ENCODE results near the gene IFNL3. TPM values are rescaled to one million over a fixed set of nuclear protein-coding genes. Genes with fewer than 3 reads are reported as not detected.
"Not testable (repeated sequence)": the region's sequence is repeated elsewhere in the genome, so short reads cannot be mapped to it uniquely, and the experiment has no call there.

IFNL3 gene
- total and polyA plus RNA-seq, 4 donors = not detected

DNA sequence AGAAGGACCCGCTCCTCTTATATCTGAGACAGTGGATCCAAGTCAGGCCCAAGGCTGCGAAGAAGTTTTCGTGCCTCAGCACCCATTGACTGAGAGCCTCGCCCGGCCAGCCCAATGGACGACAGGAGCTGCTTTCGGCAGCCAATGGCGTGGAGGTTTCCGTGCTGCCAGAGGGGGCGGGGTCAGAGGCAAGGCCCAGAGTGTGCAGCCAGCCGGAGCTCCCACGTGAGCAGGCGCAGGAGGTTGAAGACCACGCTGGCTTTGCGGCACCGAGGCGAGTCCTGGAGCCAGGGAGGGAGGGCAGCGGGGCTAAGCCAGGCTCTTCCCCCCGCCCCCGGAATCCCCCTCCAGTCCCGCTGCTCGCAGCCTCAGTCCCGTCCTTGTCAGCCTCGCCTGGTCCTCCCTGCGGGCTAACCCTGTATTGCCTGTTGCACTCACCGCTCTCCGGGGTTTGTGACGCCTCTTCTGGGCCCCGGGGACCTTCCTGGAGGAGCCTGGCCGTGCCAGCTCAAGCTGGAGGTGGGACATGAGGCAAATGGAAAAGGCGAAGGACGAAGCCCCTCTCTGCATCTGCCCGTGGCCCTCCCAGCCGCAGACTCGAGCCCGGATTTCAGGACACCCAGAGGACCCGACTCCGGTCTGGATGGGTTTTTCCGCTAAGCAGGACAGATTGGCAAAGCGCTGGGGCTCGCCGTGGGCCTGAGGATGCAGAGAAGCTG is 2.3 kb upstream of the IFNL3 start:
- Histone ChIP-seq H3K4me1 (ENCODE audit: control insufficient read depth in 4 of 4, insufficient read depth in 4 of 4, low read length in 3 of 4) (peaks cover 3 to 20% (median 15%) of the 10 kb centered on the region in 4 donors), H3K9ac (ENCODE audit: low read depth in 1 of 2, low read length in 2 of 2) (no peak overlapping the region), H3K27ac (ENCODE audit: low read depth in 1 of 2, low read length in 2 of 2) (no peak overlapping the region), H3K9me3 (ENCODE audit: control insufficient read depth in 4 of 4, low read length in 3 of 4) (no peaks in the 10 kb centered on the region), H3K27me3 (ENCODE audit: control insufficient read depth in 4 of 4, insufficient read depth in 4 of 4, low read length in 3 of 4) (peaks cover 0 to 2% (median 0%) of the 10 kb centered on the region in 4 donors), H3K36me3 (ENCODE audit: control insufficient read depth in 4 of 4, insufficient read depth in 3 of 4, low read depth in 1 of 4, low read length in 3 of 4) (no peaks in the 10 kb centered on the region), H3K4me3 (ENCODE audit: low read depth in 1 of 3, low read length in 3 of 3) (no peak overlapping the region)
- 37% methylated on average over 42 of the region's 42 CpGs for WGBS
- TF ChIP-seq FOXA2 (IDR thresholded peaks at IDR 0.05) (no peak), EGR1 (IDR thresholded peaks at IDR 0.05; ENCODE audit: low read depth in 2 of 2) (no peak), HNF4A (conservative IDR thresholded peaks at IDR 0.05) (no peak), GABPA (IDR thresholded peaks at IDR 0.05 in 1 of 2, conservative IDR thresholded peaks at IDR 0.05 in 1 of 2) (no peak), TAF1 (conservative IDR thresholded peaks at IDR 0.05) (no peak)
- TF ChIP-seq, protein P1, sequence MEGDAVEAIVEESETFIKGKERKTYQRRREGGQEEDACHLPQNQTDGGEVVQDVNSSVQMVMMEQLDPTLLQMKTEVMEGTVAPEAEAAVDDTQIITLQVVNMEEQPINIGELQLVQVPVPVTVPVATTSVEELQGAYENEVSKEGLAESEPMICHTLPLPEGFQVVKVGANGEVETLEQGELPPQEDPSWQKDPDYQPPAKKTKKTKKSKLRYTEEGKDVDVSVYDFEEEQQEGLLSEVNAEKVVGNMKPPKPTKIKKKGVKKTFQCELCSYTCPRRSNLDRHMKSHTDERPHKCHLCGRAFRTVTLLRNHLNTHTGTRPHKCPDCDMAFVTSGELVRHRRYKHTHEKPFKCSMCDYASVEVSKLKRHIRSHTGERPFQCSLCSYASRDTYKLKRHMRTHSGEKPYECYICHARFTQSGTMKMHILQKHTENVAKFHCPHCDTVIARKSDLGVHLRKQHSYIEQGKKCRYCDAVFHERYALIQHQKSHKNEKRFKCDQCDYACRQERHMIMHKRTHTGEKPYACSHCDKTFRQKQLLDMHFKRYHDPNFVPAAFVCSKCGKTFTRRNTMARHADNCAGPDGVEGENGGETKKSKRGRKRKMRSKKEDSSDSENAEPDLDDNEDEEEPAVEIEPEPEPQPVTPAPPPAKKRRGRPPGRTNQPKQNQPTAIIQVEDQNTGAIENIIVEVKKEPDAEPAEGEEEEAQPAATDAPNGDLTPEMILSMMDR (IDR thresholded peaks at IDR 0.05; ENCODE audit: low read depth, low read length, missing input control) = no peak
- TF ChIP-seq, protein P2, sequence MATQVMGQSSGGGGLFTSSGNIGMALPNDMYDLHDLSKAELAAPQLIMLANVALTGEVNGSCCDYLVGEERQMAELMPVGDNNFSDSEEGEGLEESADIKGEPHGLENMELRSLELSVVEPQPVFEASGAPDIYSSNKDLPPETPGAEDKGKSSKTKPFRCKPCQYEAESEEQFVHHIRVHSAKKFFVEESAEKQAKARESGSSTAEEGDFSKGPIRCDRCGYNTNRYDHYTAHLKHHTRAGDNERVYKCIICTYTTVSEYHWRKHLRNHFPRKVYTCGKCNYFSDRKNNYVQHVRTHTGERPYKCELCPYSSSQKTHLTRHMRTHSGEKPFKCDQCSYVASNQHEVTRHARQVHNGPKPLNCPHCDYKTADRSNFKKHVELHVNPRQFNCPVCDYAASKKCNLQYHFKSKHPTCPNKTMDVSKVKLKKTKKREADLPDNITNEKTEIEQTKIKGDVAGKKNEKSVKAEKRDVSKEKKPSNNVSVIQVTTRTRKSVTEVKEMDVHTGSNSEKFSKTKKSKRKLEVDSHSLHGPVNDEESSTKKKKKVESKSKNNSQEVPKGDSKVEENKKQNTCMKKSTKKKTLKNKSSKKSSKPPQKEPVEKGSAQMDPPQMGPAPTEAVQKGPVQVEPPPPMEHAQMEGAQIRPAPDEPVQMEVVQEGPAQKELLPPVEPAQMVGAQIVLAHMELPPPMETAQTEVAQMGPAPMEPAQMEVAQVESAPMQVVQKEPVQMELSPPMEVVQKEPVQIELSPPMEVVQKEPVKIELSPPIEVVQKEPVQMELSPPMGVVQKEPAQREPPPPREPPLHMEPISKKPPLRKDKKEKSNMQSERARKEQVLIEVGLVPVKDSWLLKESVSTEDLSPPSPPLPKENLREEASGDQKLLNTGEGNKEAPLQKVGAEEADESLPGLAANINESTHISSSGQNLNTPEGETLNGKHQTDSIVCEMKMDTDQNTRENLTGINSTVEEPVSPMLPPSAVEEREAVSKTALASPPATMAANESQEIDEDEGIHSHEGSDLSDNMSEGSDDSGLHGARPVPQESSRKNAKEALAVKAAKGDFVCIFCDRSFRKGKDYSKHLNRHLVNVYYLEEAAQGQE (IDR thresholded peaks at IDR 0.05) = no peak
- DNase-seq (ENCODE audit: low spot score) = peak; percentile 41

DNA sequence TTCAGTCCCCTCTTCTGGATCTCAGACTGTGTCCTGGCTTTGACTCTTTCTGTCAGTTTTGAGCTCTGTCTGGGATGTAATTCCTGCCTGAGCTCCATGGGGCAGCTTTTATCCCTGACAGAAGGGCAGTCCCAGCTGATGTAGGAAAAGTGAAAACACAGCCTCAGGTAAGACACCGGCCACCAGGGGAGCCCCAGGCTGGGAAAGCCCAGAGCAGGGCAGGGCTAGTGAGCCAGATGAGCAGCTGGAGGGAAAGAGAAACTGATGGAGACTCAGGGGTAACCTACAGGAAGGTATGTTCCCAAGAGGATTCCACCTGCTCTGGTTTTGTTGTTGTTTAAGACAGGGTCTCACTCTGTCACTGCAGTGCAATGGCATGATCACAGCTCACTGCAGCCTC is 360 bp upstream of the IFNL3 start:
- not testable (repeated sequence) for H3K4me3 ChIP-seq (ENCODE audit: low read depth in 1 of 3, low read length in 3 of 3); H3K27me3 ChIP-seq (ENCODE audit: control insufficient read depth in 4 of 4, insufficient read depth in 4 of 4, low read length in 3 of 4); H3K36me3 ChIP-seq (ENCODE audit: control insufficient read depth in 4 of 4, insufficient read depth in 3 of 4, low read depth in 1 of 4, low read length in 3 of 4); DNase-seq (ENCODE audit: low spot score); H3K9ac ChIP-seq (ENCODE audit: low read depth in 1 of 2, low read length in 2 of 2); H3K9me3 ChIP-seq (ENCODE audit: control insufficient read depth in 4 of 4, low read length in 3 of 4); H3K27ac ChIP-seq (ENCODE audit: low read depth in 1 of 2, low read length in 2 of 2)
- no CpG with 5 or more reads among the region's 1 CpG for WGBS
- H3K4me1 ChIP-seq (ENCODE audit: control insufficient read depth in 4 of 4, insufficient read depth in 4 of 4, low read length in 3 of 4) = peaks cover 3 to 20% (median 15%) of the 10 kb centered on the region in 4 donors

DNA sequence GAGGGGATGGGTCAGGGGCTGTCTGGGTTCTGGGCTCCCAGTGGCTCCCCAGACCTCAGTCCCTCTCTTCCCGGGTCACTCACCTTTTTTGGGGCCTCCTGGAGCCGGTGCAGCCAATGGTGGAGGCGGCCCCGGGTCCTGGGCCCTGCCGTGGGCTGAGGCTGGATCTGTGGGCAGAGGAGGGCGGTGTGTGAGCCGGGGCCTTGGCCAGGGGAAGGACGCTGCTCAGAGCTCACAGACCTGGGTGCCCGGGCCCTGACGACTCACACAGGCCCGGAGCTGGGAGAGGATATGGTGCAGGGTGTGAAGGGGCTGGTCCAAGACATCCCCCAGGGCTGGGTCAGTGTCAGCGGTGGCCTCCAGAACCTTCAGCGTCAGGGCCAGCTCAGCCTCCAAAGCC is 1.1 kb downstream of the IFNL3 start:
- H3K9me3 ChIP-seq (ENCODE audit: control insufficient read depth in 4 of 4, low read length in 3 of 4); H3K4me3 ChIP-seq (ENCODE audit: low read depth in 1 of 3, low read length in 3 of 3); H3K9ac ChIP-seq (ENCODE audit: low read depth in 1 of 2, low read length in 2 of 2); H3K36me3 ChIP-seq (ENCODE audit: control insufficient read depth in 4 of 4, insufficient read depth in 3 of 4, low read depth in 1 of 4, low read length in 3 of 4); H3K27ac ChIP-seq (ENCODE audit: low read depth in 1 of 2, low read length in 2 of 2); H3K27me3 ChIP-seq (ENCODE audit: control insufficient read depth in 4 of 4, insufficient read depth in 4 of 4, low read length in 3 of 4); DNase-seq (ENCODE audit: low spot score): not testable (repeated sequence)
- WGBS = 69% methylated on average over 13 of the region's 13 CpGs
- peaks cover 2 to 13% (median 8%) of the 10 kb centered on the region in 4 donors for H3K4me1 ChIP-seq (ENCODE audit: control insufficient read depth in 4 of 4, insufficient read depth in 4 of 4, low read length in 3 of 4)
